DOHH2 (cell line): ENCODE results near the gene FOXO6.

Experiments used
- H3F3A ChIP-seq: fragments of 200-600 bp; sonication (generic), shearing (Covaris generic); 2 replicates; pipeline ENCODE4 v1.6.0; 2016; ENCODE audit warnings: antibody characterized with exemption, mild to moderate bottlenecking; ENCODE audit not compliant: control insufficient read depth, insufficient read depth
- H3K27ac ChIP-seq: fragments of 200-600 bp; sonication (generic); 2 replicates; pipeline ENCODE4 v1.5.1; 2014; ENCODE audit warnings: low read depth, mild to moderate bottlenecking, low read length, moderate library complexity
- H3K27me3 ChIP-seq: fragments of 200-600 bp; sonication (generic); 2 replicates; pipeline ENCODE4 v1.6.1; 2014; ENCODE audit warnings: mild to moderate bottlenecking, low read length, mixed read lengths; ENCODE audit not compliant: control insufficient read depth
- H3K36me3 ChIP-seq: fragments of 200-600 bp; sonication (generic); 2 replicates; pipeline ENCODE4 v1.6.1; 2014; ENCODE audit warnings: mild to moderate bottlenecking, low read length, moderate library complexity, mixed read lengths; ENCODE audit not compliant: control insufficient read depth
- H3K4me1 ChIP-seq: fragments of 200-600 bp; sonication (generic); 2 replicates; pipeline ENCODE4 v1.6.1; 2014; ENCODE audit warnings: mild to moderate bottlenecking, low read length, mixed read lengths; ENCODE audit not compliant: control insufficient read depth
- H3K4me2 ChIP-seq: fragments of 200-600 bp; sonication (generic); 2 replicates; pipeline ENCODE4 v1.6.0; 2014; ENCODE audit warnings: mild to moderate bottlenecking, low read length, moderate library complexity
- H3K4me3 ChIP-seq: fragments of 200-600 bp; sonication (generic); 2 replicates; pipeline ENCODE4 v1.5.1; 2014; ENCODE audit warnings: mild to moderate bottlenecking, low read length, mixed read lengths
- H3K79me2 ChIP-seq: fragments of 200-600 bp; sonication (generic); 2 replicates; pipeline ENCODE4 v1.6.1; 2014; ENCODE audit warnings: mild to moderate bottlenecking, low read length, mixed read lengths; ENCODE audit not compliant: control insufficient read depth
- H3K9me2 ChIP-seq: fragments of 200-600 bp; sonication (generic); replicated peaks from 2 replicates; pipeline ENCODE4 v1.6.1; 2014; ENCODE audit warnings: mild to moderate bottlenecking, low read length, mixed read lengths; ENCODE audit not compliant: control insufficient read depth
- H3K9me3 ChIP-seq: fragments of 200-600 bp; sonication (generic); 2 replicates; pipeline ENCODE4 v1.6.1; 2014; ENCODE audit warnings: antibody characterized with exemption, low read length, mixed read lengths; ENCODE audit not compliant: control insufficient read depth, insufficient read depth
- H4K20me1 ChIP-seq: fragments of 200-600 bp; sonication (generic); 2 replicates; pipeline ENCODE4 v1.6.0; 2014; ENCODE audit warnings: low read depth, mild to moderate bottlenecking, antibody characterized with exemption, low read length, moderate library complexity; ENCODE audit not compliant: control insufficient read depth, insufficient read depth
- EZH2phosphoT487 ChIP-seq: fragments of 200-600 bp; sonication (generic); IDR thresholded peaks from 2 replicates; pipeline ENCODE4 v1.6.1; 2017; ENCODE audit warnings: borderline replicate concordance, mild to moderate bottlenecking, antibody characterized with exemption, low read length, moderate library complexity, mixed read lengths
- TF ChIP-seq, protein P1 (sequence below): fragments of 200-600 bp; sonication (generic); IDR thresholded peaks from one replicate; pipeline ENCODE4 v1.5.1; 2014; ENCODE audit warnings: antibody characterized with exemption, mild to moderate bottlenecking, low read depth, low read length; ENCODE audit not compliant: poor library complexity, severe bottlenecking

FOXO6 gene

GRCh38 chr1:41400225-41400624, 39.0 kb downstream of the FOXO6 start:
- Histone ChIP-seq H3K9me3 (peaks cover 5% of the 10 kb centered on the region; the same call in 1 of the 2 replicates), H3K4me3 (no peak overlapping the region), H3K4me1 (no peaks in the 10 kb centered on the region), H3K27me3 (0 out of 2 replicates have a peak, but pooled peaks cover 3% of the 10 kb centered on the region), H3K4me2 (no peak overlapping the region), H3K9me2 (no peaks in the 10 kb centered on the region), H3F3A (no peaks in the 10 kb centered on the region), H3K36me3 (no peaks in the 10 kb centered on the region), H4K20me1 (no peaks in the 10 kb centered on the region), H3K27ac (no peak overlapping the region), H3K79me2 (no peaks in the 10 kb centered on the region)
- TF ChIP-seq, protein P1, sequence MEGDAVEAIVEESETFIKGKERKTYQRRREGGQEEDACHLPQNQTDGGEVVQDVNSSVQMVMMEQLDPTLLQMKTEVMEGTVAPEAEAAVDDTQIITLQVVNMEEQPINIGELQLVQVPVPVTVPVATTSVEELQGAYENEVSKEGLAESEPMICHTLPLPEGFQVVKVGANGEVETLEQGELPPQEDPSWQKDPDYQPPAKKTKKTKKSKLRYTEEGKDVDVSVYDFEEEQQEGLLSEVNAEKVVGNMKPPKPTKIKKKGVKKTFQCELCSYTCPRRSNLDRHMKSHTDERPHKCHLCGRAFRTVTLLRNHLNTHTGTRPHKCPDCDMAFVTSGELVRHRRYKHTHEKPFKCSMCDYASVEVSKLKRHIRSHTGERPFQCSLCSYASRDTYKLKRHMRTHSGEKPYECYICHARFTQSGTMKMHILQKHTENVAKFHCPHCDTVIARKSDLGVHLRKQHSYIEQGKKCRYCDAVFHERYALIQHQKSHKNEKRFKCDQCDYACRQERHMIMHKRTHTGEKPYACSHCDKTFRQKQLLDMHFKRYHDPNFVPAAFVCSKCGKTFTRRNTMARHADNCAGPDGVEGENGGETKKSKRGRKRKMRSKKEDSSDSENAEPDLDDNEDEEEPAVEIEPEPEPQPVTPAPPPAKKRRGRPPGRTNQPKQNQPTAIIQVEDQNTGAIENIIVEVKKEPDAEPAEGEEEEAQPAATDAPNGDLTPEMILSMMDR, result no peak
- no peak for TF ChIP-seq EZH2phosphoT487

DNA sequence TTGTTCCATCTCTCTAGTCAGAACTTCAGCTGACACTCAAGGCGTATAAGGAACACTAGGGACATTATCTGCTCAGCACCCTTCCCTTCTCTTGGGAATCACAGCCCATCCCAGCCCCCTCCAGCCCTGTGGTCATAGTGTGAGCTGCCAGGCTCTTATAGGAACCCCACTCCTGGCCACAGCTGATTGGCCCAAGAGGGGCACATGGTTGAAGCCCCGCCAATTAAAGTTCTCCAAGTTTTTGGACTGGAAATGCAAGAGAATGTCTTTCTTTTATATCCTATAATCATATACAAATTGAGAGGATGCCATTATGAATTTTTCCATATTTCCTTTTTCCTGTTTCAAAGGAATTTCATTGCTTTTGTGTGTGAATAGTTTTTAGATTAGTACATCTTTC, 40.7 kb downstream of the FOXO6 start:
- H3K27ac ChIP-seq, result no peak overlapping the region
- H3K4me1 ChIP-seq, result no peaks in the 10 kb centered on the region
- no peaks in the 10 kb centered on the region for H3K79me2 ChIP-seq
- H3K9me3 ChIP-seq, result peaks cover 5% of the 10 kb centered on the region; the same call in 1 of the 2 replicates
- H3K27me3 ChIP-seq, result no peaks in the 10 kb centered on the region
- no peaks in the 10 kb centered on the region for H3F3A ChIP-seq
- no peaks in the 10 kb centered on the region for H3K9me2 ChIP-seq
- no peaks in the 10 kb centered on the region for H4K20me1 ChIP-seq
- no peak overlapping the region for H3K4me2 ChIP-seq
- no peak for TF ChIP-seq EZH2phosphoT487
- TF ChIP-seq, protein P1, result no peak
- H3K4me3 ChIP-seq, result no peak overlapping the region
- H3K36me3 ChIP-seq, result no peaks in the 10 kb centered on the region

DNA sequence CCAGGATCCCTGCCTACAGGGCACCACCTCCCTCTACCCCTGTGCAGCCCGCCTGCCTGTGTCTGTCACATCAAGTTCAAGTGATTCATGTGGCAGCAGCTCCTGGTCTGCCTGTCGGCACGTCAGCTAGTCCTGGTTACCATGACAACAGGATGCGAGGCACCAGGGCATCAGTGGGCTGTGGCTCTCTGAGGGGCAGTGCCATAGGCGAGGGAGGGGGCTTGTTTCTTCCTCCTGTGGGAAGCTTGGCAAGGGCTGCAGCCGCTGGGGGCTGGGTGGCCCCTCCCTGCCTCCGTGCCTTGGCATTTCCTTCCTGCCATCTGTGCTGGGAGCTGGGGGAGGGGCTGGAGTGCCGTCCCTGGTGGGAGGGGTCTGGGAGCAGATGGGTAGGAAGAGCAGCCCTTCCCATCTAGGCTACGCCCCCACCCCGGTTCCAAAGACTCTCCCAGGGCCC, 43.1 kb downstream of the FOXO6 start:
- H3K4me2 ChIP-seq, result no peak overlapping the region

More for the DNA sequence above, 43.1 kb downstream of the FOXO6 start:
- H3K4me1 ChIP-seq, result no peaks in the 10 kb centered on the region
- no peaks in the 10 kb centered on the region for H4K20me1 ChIP-seq
- no peak overlapping the region for H3K4me3 ChIP-seq
- H3K79me2 ChIP-seq, result no peaks in the 10 kb centered on the region
- peaks cover 5% of the 10 kb centered on the region; the same call in 1 of the 2 replicates for H3K9me3 ChIP-seq
- H3K9me2 ChIP-seq, result no peaks in the 10 kb centered on the region
- H3K36me3 ChIP-seq, result no peaks in the 10 kb centered on the region
- TF ChIP-seq EZH2phosphoT487, result no peak
- TF ChIP-seq, protein P1, result no peak
- no peak overlapping the region for H3K27ac ChIP-seq
- H3F3A ChIP-seq, result no peaks in the 10 kb centered on the region
- H3K27me3 ChIP-seq, result peaks cover 9% of the 10 kb centered on the region
